IMR-90 (cell line): ENCODE results near the gene LTBP2.
"Not testable (repeated sequence)": the region's sequence is repeated elsewhere in the genome, so short reads cannot be mapped to it uniquely, and the experiment has no call there.

Source experiments
- BHLHE40 ChIP-seq: fragments of 150-350 bp; IDR thresholded peaks from 2 replicates; pipeline ENCODE4 v1.6.1; 2016; ENCODE audit warnings: mild to moderate bottlenecking, low read depth, low read length
- FOS ChIP-seq: fragments of 150-350 bp; IDR thresholded peaks from 2 replicates; pipeline ENCODE4 v1.6.1; 2016; ENCODE audit warnings: low read depth, low read length
- POLR2A ChIP-seq: IDR thresholded peaks from 2 replicates; pipeline ENCODE4 v1.6.1; 2012; ENCODE audit warnings: mild to moderate bottlenecking, low read depth, low read length
- USF2 ChIP-seq: fragments of 150-350 bp; IDR thresholded peaks from 2 replicates; pipeline ENCODE4 v1.6.1; 2017; ENCODE audit warnings: mild to moderate bottlenecking, antibody characterized with exemption, low read length, low read depth
- TF ChIP-seq, protein P1 (sequence below): conservative IDR thresholded peaks from 2 replicates; pipeline ENCODE4 v1.5.1; 2012; ENCODE audit warnings: mild to moderate bottlenecking, low read depth, low read length, improper control_type of control experiment

DNA sequence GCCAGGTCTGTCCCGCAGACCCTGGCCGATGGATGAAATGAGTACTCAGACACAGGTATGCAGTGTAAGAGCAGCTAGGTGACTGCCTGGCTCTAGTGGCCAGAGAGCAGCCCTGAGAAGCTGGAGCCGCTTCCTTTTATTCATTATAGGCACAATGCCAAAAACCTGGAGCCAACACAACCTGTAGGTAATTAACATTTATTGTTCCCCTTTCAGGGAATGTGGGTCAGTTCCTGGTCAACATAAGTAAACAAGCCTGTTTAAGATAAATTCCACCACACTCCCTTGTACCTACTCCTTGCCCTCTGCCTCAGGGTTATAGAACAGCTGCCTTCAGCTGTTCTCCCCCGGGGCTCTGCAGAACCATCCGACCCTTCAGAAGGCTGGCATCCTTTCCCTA lies 157.6 kb downstream of the LTBP2 start:
- TF ChIP-seq, protein P1, sequence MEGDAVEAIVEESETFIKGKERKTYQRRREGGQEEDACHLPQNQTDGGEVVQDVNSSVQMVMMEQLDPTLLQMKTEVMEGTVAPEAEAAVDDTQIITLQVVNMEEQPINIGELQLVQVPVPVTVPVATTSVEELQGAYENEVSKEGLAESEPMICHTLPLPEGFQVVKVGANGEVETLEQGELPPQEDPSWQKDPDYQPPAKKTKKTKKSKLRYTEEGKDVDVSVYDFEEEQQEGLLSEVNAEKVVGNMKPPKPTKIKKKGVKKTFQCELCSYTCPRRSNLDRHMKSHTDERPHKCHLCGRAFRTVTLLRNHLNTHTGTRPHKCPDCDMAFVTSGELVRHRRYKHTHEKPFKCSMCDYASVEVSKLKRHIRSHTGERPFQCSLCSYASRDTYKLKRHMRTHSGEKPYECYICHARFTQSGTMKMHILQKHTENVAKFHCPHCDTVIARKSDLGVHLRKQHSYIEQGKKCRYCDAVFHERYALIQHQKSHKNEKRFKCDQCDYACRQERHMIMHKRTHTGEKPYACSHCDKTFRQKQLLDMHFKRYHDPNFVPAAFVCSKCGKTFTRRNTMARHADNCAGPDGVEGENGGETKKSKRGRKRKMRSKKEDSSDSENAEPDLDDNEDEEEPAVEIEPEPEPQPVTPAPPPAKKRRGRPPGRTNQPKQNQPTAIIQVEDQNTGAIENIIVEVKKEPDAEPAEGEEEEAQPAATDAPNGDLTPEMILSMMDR = not testable (repeated sequence)
- TF ChIP-seq POLR2A, FOS, BHLHE40, USF2: not testable (repeated sequence)
